ENCODE results near the gene OR52N4.
"Not testable (repeated sequence)": the region's sequence is repeated elsewhere in the genome, so short reads cannot be mapped to it uniquely, and the experiment has no call there.

The OR52N4 gene

GRCh38 chr11:5753943-5754342 is at the start of gene OR52N4:
OR52N4 (plus strand) TSS chr11:5754243; CDS start chr11:5754741, 498 bp downstream.
- DNase-seq: no peak

GRCh38 chr11:5705688-5706087 is 48.4 kb upstream of the OR52N4 start:
- DNase-seq: no peak

- no peak for DNase-seq
Observed at GRCh38 chr11:5712507-5712906, 41.5 kb upstream of the OR52N4 start.

GRCh38 chr11:5713695-5714094 is 40.3 kb upstream of the OR52N4 start:
- DNase-seq: no peak

- not testable (repeated sequence) for DNase-seq
Observed at GRCh38 chr11:5716518-5716917, 37.5 kb upstream of the OR52N4 start.

- no peak for DNase-seq
Observed at GRCh38 chr11:5719703-5720495, 34.1 kb upstream of the OR52N4 start.

GRCh38 chr11:5722622-5723021 is 31.4 kb upstream of the OR52N4 start:
- DNase-seq: no peak

- DNase-seq: no peak
Observed at GRCh38 chr11:5726351-5726750, 27.7 kb upstream of the OR52N4 start.

- DNase-seq: no peak
Observed at GRCh38 chr11:5727691-5728090, 26.4 kb upstream of the OR52N4 start.

- DNase-seq: no peak
Observed at GRCh38 chr11:5736396-5736795, 17.6 kb upstream of the OR52N4 start, which contains the start of gene OR56B1. OR56B1 (plus strand) TSS chr11:5736448; CDS start chr11:5736517, 69 bp downstream.

- no peak for DNase-seq
Observed at GRCh38 chr11:5737091-5737490, 17.0 kb upstream of the OR52N4 start.

GRCh38 chr11:5737670-5738392 is 16.2 kb upstream of the OR52N4 start:
- no peak for DNase-seq

GRCh38 chr11:5738431-5738830 is 15.6 kb upstream of the OR52N4 start:
- no peak for DNase-seq

- no peak for DNase-seq
Observed at GRCh38 chr11:5746614-5747013, 7.4 kb upstream of the OR52N4 start.

GRCh38 chr11:5749836-5750235 is 4.2 kb upstream of the OR52N4 start:
- no peak for DNase-seq

- DNase-seq: no peak
Observed at GRCh38 chr11:5767056-5767455, 13.0 kb downstream of the OR52N4 start.

GRCh38 chr11:5783255-5783654 is 29.2 kb downstream of the OR52N4 start, which contains the start of gene OR52N5:
OR52N5 (minus strand) TSS chr11:5783355; CDS start chr11:5778634, 4,721 bp downstream.
- no peak for DNase-seq

- DNase-seq: no peak
Observed at GRCh38 chr11:5791165-5791564, 37.1 kb downstream of the OR52N4 start, which contains the start of gene OR52N1. OR52N1 (minus strand) TSS chr11:5791265; CDS start chr11:5788816, 2,449 bp downstream.

- DNase-seq: no peak
Observed at GRCh38 chr11:5796541-5796940, 42.5 kb downstream of the OR52N4 start.

GRCh38 chr11:5803982-5804381 is 49.9 kb downstream of the OR52N4 start:
- no peak for DNase-seq

All from activated effector memory CD4-positive, alpha-beta T cell treated with anti-CD3 and anti-CD28 coated beads, Interleukin-2, amount 50 U/mL, for 16 hours (primary cell).